DOHH2 (cell line): ENCODE measurements around the gene FLAD1.

Experiments
- EZH2phosphoT487 ChIP-seq: fragments of 200-600 bp; sonication (generic); IDR thresholded peaks from 2 replicates; pipeline ENCODE4 v1.6.1; 2017; ENCODE audit warnings: borderline replicate concordance, mild to moderate bottlenecking, antibody characterized with exemption, low read length, moderate library complexity, mixed read lengths
- TF ChIP-seq, protein P1 (sequence below): fragments of 200-600 bp; sonication (generic); IDR thresholded peaks from one replicate; pipeline ENCODE4 v1.5.1; 2014; ENCODE audit warnings: antibody characterized with exemption, mild to moderate bottlenecking, low read depth, low read length; ENCODE audit not compliant: poor library complexity, severe bottlenecking

DNA sequence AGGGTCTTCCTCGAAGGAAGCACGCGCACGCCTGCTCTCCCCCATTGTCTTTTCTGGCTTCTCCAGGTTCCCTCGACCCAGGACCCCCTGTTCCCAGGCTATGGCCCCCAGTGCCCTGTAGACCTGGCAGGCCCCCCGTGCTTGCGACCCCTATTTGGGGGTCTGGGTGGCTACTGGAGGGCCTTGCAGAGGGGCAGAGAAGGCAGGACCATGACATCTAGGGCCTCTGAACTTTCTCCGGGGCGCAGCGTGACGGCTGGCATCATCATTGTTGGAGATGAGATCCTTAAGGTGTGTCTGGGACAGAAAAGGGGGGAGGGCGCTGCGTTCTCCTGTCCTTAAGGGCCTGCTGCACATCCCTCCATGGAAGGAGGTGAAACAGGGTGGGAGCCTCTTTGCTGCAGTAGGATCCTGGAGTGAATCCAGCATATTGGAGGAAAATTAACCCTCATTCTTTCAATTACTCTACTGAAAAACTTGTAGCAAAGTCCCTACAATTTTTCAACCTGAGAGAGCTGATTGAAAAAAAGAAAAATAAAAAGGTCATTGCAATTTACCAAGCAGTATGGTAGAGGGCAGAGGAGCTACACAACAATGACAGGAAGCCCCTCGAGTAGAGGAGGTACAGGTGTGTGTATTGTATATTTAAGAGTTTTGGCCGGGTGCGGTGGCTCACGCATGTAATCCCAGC is 777 bp downstream of the FLAD1 start:
- TF ChIP-seq, protein P1, sequence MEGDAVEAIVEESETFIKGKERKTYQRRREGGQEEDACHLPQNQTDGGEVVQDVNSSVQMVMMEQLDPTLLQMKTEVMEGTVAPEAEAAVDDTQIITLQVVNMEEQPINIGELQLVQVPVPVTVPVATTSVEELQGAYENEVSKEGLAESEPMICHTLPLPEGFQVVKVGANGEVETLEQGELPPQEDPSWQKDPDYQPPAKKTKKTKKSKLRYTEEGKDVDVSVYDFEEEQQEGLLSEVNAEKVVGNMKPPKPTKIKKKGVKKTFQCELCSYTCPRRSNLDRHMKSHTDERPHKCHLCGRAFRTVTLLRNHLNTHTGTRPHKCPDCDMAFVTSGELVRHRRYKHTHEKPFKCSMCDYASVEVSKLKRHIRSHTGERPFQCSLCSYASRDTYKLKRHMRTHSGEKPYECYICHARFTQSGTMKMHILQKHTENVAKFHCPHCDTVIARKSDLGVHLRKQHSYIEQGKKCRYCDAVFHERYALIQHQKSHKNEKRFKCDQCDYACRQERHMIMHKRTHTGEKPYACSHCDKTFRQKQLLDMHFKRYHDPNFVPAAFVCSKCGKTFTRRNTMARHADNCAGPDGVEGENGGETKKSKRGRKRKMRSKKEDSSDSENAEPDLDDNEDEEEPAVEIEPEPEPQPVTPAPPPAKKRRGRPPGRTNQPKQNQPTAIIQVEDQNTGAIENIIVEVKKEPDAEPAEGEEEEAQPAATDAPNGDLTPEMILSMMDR: no peak
- no peak for TF ChIP-seq EZH2phosphoT487
